PC-9 (cell line): ENCODE results near the gene MAEL.

ENCODE experiments used
- CTCF ChIP-seq: fragments of 200-600 bp; sonication (generic); conservative IDR thresholded peaks from 2 replicates; pipeline ENCODE4 v1.6.1; 2017; ENCODE audit warnings: mixed run types, antibody characterized with exemption, mild to moderate bottlenecking, moderate library complexity
- EZH2 ChIP-seq: fragments of 200-600 bp; sonication (generic); IDR thresholded peaks from 2 replicates; pipeline ENCODE4 v1.8.0; 2017; ENCODE audit warnings: antibody characterized with exemption, low read depth

- TF ChIP-seq CTCF (peak; percentile 99), EZH2 (no peak)
Measured at GRCh38 chr1:167066333-167067122, 77.4 kb downstream of the MAEL start.
